GM12878 (cell line): ENCODE data around the gene SPA17. TPM values are rescaled to one million over a fixed set of nuclear protein-coding genes. Genes with fewer than 3 reads are reported as not detected.

Source experiments
- ATAC-seq: fragments of 200-7000 bp; cut with Tn5 transposase; 3 replicates; pipeline ENCODE4 v1.9.1; 2020; ENCODE audit warnings: mild to moderate bottlenecking, moderate library complexity
- BruUV-seq: library from RNA; stranded (reverse); fragments of 400-500 nt; replicated peaks from 2 replicates; lab custom pipeline; 2021; lab: Mats Ljungman, UMichigan
- CTCF ChIA-PET: fragments of 300-600 bp; sonication (Branson Sonifier 250); formaldehyde crosslinking; extraction: SDS; loops from one replicate; lab custom pipeline; 2021; ENCODE audit warnings: inconsistent platforms; lab: Yijun Ruan, JAX
- POLR2A ChIA-PET: fragments of 350-600 bp; formaldehyde crosslinking; extraction: SDS; loops from one replicate; lab custom pipeline; 2021; ENCODE audit warnings: inconsistent platforms; lab: Charles Lee
- RAD21 ChIA-PET: fragments of 300-600 bp; sonication (Branson Sonifier 250); formaldehyde crosslinking; loops from one replicate; lab custom pipeline; 2023; ENCODE audit warnings: antibody characterized with exemption; ENCODE audit not compliant: unreplicated experiment; lab: Charles Lee
- SMC1A ChIA-PET: fragments of 300-600 bp; sonication (Branson Sonifier 250); formaldehyde crosslinking; loops from one replicate; lab custom pipeline; 2023; ENCODE audit not compliant: unreplicated experiment, uncharacterized antibody; lab: Charles Lee
- DNase-seq: peaks from one replicate; pipeline ENCODE4 v3.0.0-alpha.2; 2011; ENCODE audit warnings: low read depth, low spot score
- FAIRE-seq: peaks from 3 replicates; lab custom pipeline; 2011; peaks lifted over from hg19 to GRCh38; lab: Jason Lieb, UNC
- H2AFZ ChIP-seq: 2 replicates; pipeline ENCODE4 v1.6.0; 2011; ENCODE audit warnings: low read depth, low read length, control low read depth; ENCODE audit not compliant: control insufficient read depth
- H3K27ac ChIP-seq: 2 replicates; pipeline ENCODE4 v1.5.1; 2011; ENCODE audit warnings: control low read depth; ENCODE audit not compliant: control insufficient read depth, insufficient read depth
- H3K27me3 ChIP-seq, 2 experiments: replicated peaks in 1 of 2; 2 replicates each; pipeline versions ENCODE4 v1.6.0 to v1.6.1; 2011; ENCODE audit warnings: low read length in 1 of 2; ENCODE audit not compliant: control insufficient read depth in 2 of 2, insufficient read depth in 2 of 2
- H3K36me3 ChIP-seq, 2 experiments: 2 replicates each; pipeline ENCODE4 v1.5.1; 2011; ENCODE audit warnings: low read length in 1 of 2; ENCODE audit not compliant: control insufficient read depth in 2 of 2, insufficient read depth in 2 of 2
- H3K4me1 ChIP-seq: 2 replicates; pipeline ENCODE4 v1.6.1; 2011; ENCODE audit warnings: mild to moderate bottlenecking, low read length, moderate library complexity, mixed read lengths; ENCODE audit not compliant: control insufficient read depth, insufficient read depth
- H3K4me2 ChIP-seq: 2 replicates; pipeline ENCODE4 v1.6.0; 2011; ENCODE audit warnings: control low read depth; ENCODE audit not compliant: control insufficient read depth, insufficient read depth
- H3K4me3 ChIP-seq: fragments of 200-600 bp; sonication (generic); 2 replicates; pipeline ENCODE4 v1.5.1; 2016
- H3K79me2 ChIP-seq: 2 replicates; pipeline ENCODE4 v1.6.0; 2011; ENCODE audit warnings: low read length; ENCODE audit not compliant: control insufficient read depth, insufficient read depth
- H3K9ac ChIP-seq: 2 replicates; pipeline ENCODE4 v1.8.0; 2011; ENCODE audit warnings: low read length, control low read depth, mixed read lengths; ENCODE audit not compliant: control insufficient read depth, insufficient read depth
- H3K9me3 ChIP-seq: replicated peaks from 3 replicates; pipeline ENCODE4 v1.5.1; 2011; ENCODE audit warnings: mild to moderate bottlenecking, low read length; ENCODE audit not compliant: control insufficient read depth, insufficient read depth
- H4K20me1 ChIP-seq: 2 replicates; pipeline ENCODE4 v1.6.0; 2011; ENCODE audit not compliant: control insufficient read depth, insufficient read depth
- EP300 ChIP-seq, 2 experiments: fragments of 150-350 bp in 1 of 2; IDR thresholded peaks; 2 replicates each; pipeline ENCODE4 v1.6.1; 2011 to 2012; ENCODE audit warnings: low read depth in 2 of 2, low read length in 2 of 2, borderline replicate concordance in 1 of 2, improper control_type of control experiment in 1 of 2, inconsistent platforms in 1 of 2; ENCODE audit not compliant: control insufficient read depth in 1 of 2
- IKZF1 ChIP-seq: fragments of 450-650 bp; conservative IDR thresholded peaks from 2 replicates; pipeline ENCODE4 v1.6.1; 2017; ENCODE audit warnings: antibody characterized with exemption, mild to moderate bottlenecking
- SMAD5 ChIP-seq: IDR thresholded peaks from 2 replicates; pipeline ENCODE4 v1.6.1; 2016; ENCODE audit warnings: antibody characterized with exemption, low read depth
- SMC3 ChIP-seq: IDR thresholded peaks from 2 replicates; pipeline ENCODE4 v1.6.1; 2011; ENCODE audit warnings: low read length, improper control_type of control experiment, borderline replicate concordance
- SRF ChIP-seq, 2 experiments: IDR thresholded peaks; 2 replicates each; pipeline ENCODE4 v1.6.1; 2011; ENCODE audit warnings: low read depth in 2 of 2, low read length in 2 of 2, mild to moderate bottlenecking in 1 of 2, moderate library complexity in 1 of 2
- ZNF207 ChIP-seq: fragments of 450-650 bp; IDR thresholded peaks from 2 replicates; pipeline ENCODE4 v1.6.1; 2014; ENCODE audit warnings: antibody characterized with exemption, mild to moderate bottlenecking, borderline replicate concordance
- WGBS: methylation state at CpG from one replicate; pipeline ENCODE4 v1.1.6; 2016; ENCODE audit warnings: low lambda C conversion rate; ENCODE audit not compliant: insufficient replicate concordance, insufficient coverage; ENCODE audit errors: missing lambda C conversion rate; 5-methylcytosine and 5-hydroxymethylcytosine counted together
- in situ Hi-C: fragments of 300-500 bp; cut with MboI; formaldehyde crosslinking; loops from 9 replicates; pipeline ENCODE4 v1.14.3; 2018; ENCODE audit warnings: mixed read lengths
- intact Hi-C: fragments of 100-400 bp; cut with micrococcal nuclease; formaldehyde crosslinking; loops from one replicate; pipeline ENCODE4 v1.14.2; 2022; ENCODE audit not compliant: unreplicated experiment
- polyA plus RNA-seq, 11 experiments: library from polyadenylated mRNA; depleted of rRNA in 4 of 11; unstranded in 6 of 11; stranded (reverse) in 5 of 11; fragments of >200 nt; fragmentation: Nextera tagmentation in 4 of 11; fragmentation: Illumina TruSeq in 1 of 11; extraction: Ambion mirVana in 4 of 11; extraction: Trizol in 1 of 11; gene quantifications; 1 replicate in 1 of 11; 2 replicates in 10 of 11; pipeline versions ENCODE4 v1.2.1 to v1.2.3, GENCODE V29; 2011 to 2016; ENCODE audit warnings: inconsistent platforms in 2 of 11, missing spikeins in 2 of 11, low read depth in 1 of 11
- total RNA-seq, 4 experiments: library from RNA; depleted of rRNA in 3 of 4; stranded (reverse); fragments of >200 nt in 3 of 4; fragmentation: Illumina TruSeq in 1 of 4; extraction: Trizol in 1 of 4; gene quantifications; 2 replicates each; pipeline versions ENCODE4 v1.2.1 to v1.2.3, GENCODE V29; 2013 to 2021
- TF ChIP-seq, protein P1 (sequence below): IDR thresholded peaks from 2 replicates; pipeline ENCODE4 v1.6.1; 2012; ENCODE audit warnings: low read depth, low read length, improper control_type of control experiment
- TF ChIP-seq, protein P2 (sequence below): fragments of 450-650 bp; IDR thresholded peaks from 2 replicates; pipeline ENCODE4 v1.6.1; 2016; ENCODE audit warnings: mild to moderate bottlenecking

Gene SPA17
- total and polyA plus RNA-seq, 10 of the 15 experiments (the other 5 are each of a cell fraction or from before 2014, with no cell fraction given), result 2.9 to 13.2 (median 8.5) TPM

DNA sequence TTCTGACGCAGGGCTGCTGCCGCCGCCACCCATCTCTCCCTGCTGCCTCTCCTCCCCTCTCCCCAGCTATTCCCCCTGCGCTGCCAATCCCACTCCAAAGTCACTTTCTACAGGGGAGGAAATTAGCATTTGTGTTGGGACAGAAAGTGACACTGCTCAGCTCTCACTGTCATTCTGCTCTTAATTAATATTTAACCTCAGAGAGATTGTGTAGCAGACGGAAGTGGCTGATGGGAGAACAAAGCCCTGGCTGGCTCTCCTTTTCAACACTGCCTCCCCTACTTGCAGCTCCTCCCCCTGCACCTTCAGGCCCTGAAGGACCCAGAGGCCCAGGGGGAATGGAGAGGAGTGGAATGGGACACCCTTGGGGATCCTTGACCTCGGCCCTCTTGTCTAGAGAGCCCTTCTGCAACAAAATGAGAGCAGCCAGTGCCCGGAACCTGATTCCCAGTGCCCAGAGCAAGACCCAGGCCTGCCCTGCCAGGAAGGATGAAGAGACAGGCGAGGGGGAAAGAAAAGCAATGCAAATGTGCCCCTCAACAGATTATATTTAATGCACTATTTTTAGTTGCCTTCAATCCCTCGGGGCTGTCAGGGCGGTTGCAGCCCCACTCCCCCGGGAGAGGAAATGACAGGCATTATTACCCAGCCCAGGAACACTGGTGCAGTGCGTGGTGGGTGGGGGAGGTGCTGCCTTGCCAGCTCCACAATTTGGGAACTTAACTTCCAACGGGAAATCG lies 51.4 kb downstream of the SPA17 start (continued):
- TF ChIP-seq SMAD5, result no peak
- TF ChIP-seq, protein P1, sequence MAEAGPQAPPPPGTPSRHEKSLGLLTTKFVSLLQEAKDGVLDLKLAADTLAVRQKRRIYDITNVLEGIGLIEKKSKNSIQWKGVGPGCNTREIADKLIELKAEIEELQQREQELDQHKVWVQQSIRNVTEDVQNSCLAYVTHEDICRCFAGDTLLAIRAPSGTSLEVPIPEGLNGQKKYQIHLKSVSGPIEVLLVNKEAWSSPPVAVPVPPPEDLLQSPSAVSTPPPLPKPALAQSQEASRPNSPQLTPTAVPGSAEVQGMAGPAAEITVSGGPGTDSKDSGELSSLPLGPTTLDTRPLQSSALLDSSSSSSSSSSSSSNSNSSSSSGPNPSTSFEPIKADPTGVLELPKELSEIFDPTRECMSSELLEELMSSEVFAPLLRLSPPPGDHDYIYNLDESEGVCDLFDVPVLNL, result no peak
- TF ChIP-seq, protein P2, sequence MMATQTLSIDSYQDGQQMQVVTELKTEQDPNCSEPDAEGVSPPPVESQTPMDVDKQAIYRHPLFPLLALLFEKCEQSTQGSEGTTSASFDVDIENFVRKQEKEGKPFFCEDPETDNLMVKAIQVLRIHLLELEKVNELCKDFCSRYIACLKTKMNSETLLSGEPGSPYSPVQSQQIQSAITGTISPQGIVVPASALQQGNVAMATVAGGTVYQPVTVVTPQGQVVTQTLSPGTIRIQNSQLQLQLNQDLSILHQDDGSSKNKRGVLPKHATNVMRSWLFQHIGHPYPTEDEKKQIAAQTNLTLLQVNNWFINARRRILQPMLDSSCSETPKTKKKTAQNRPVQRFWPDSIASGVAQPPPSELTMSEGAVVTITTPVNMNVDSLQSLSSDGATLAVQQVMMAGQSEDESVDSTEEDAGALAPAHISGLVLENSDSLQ, result peak; percentile 48; the same call in 1 of the 2 replicates

DNA sequence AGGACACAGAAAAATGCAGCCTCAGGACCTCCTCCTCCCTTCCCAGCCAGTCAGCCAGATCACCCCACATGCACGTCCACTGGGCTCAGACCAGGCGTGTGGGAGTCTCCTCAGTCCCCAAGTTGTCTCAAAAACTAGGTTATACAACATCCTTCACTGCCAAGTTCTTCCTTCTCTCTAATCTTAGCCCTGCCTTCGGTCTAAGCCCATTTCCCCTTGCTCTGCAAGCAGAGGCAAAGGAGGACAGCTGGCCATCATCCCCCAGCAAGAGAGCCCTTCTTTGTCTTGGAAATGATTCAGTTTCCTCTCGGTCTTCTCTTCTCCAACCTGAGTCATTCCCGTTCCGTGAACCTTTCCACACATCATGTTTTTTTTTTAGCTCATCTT lies 52.0 kb downstream of the SPA17 start:
- ChIA-PET POLR2A (interaction anchor here (0.6 to 1.3 kb wide), 3 partner anchors 8 to 21 kb away, joined by 3 to 5 read pairs (median 4); no protein-coding TSS in a partner anchor), CTCF (interaction anchor here (1.7 to 4.1 kb wide), 7 partner anchors 9 to 67 kb away, joined by 5 to 36 read pairs (median 9); partner anchors contain the start of genes ESAM and NRGN), SMC1A (interaction anchor here (0.8 to 2.6 kb wide), 10 partner anchors 12 to 100 kb away, joined by 3 to 16 read pairs (median 4); partner anchors contain the start of genes SIAE and SPA17), RAD21 (interaction anchor here (1.3 to 2.0 kb wide), 7 partner anchors 8 to 68 kb away, joined by 3 to 7 read pairs (median 4); no protein-coding TSS in a partner anchor)
- in situ Hi-C loops (no loop called here), intact Hi-C loops (no loop called here)
- no peak for FAIRE-seq
- peak; percentile 24 for ATAC-seq
- H4K20me1 ChIP-seq, result no peaks in the 10 kb centered on the region
- H3K79me2 ChIP-seq, result no peaks in the 10 kb centered on the region
- H2AFZ ChIP-seq, result no peak overlapping the region; the same call in 1 of the 2 replicates
- no peak overlapping the region for H3K27ac ChIP-seq
- H3K4me2 ChIP-seq, result no peak overlapping the region
- no peaks in the 10 kb centered on the region for H3K36me3 ChIP-seq
- WGBS, result 13% methylated on average over 6 of the region's 6 CpGs
- no peaks in the 10 kb centered on the region for H3K9me3 ChIP-seq
- H3K27me3 ChIP-seq, result no peaks in the 10 kb centered on the region; a peak in 2 of 4 replicates
- DNase-seq, result no peak
- no TSS peak for BruUV-seq
- no peak overlapping the region for H3K9ac ChIP-seq
- TF ChIP-seq IKZF1 (0 out of 2 replicates have a peak, but pooled peaks have one; percentile 6), ZNF207 (no peak), SMC3 (no peak), SRF (IDR thresholded peaks at IDR 0.05; ENCODE audit: low read depth in 2 of 2, low read length in 2 of 2) (no peak), EP300 (IDR thresholded peaks at IDR 0.05; ENCODE audit: borderline replicate concordance in 1 of 2, control insufficient read depth in 1 of 2, low read depth in 2 of 2, low read length in 2 of 2) (no peak)
- peaks cover 7% of the 10 kb centered on the region for H3K4me1 ChIP-seq
- H3K4me3 ChIP-seq, result no peak overlapping the region
